A172 (cell line): Measurements from ENCODE around the gene PLXNA2. TPM values are rescaled to one million over a fixed set of nuclear protein-coding genes. Genes with fewer than 3 reads are reported as not detected.

Source experiments
- DNase-seq: peaks from one replicate; pipeline ENCODE4 v3.0.0-alpha.2; 2015; ENCODE audit warnings: low spot score
- total RNA-seq: library from RNA; depleted of rRNA; stranded (reverse); fragments of >200 nt; shearing (Covaris generic); gene quantifications from 2 replicates; pipeline ENCODE4 v1.2.3, GENCODE V29; 2014

The PLXNA2 gene
- total RNA-seq, 1 experiment from 2014 or later, result 15.8 TPM

DNA sequence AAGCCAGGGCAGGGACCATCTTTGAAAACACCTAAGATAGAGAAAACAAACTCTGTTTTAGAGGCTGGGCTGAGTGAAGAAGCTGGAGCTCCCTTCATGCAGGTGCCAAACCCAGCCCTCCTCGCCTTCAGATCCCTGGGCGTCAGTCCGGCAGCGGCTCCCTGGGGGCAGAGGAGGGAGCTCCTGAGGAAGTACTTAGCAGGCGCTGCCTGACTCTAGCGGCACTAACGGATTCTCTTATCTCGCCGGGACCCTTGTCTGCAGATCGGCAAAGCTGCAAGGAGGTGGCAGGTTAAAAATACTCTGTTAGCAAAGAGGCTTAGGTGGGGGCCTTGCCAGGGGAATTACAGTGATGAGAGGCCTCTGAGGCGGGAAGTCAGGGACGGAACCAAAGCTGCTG lies 79.6 kb downstream of the PLXNA2 start:
- DNase-seq, result no peak

DNA sequence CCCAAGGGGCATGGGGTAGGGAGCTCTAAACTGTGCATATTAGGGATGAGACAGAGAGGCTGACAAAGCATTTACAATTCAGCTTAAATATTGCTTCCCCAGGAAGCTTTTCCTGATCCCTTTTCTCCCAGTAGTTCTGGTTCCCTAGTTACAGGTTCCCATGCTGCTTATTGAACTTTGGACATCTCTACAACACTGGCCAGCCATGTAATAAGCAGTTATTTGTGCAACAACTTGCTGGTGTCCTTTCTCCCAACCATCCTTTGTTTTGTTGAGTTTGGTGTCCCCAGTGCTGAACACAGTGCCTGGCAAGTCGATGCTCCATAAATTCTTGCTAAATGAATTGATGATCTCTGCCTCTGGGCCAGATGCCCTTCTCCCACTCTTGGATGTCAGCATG lies 80.6 kb downstream of the PLXNA2 start:
- no peak for DNase-seq

DNA sequence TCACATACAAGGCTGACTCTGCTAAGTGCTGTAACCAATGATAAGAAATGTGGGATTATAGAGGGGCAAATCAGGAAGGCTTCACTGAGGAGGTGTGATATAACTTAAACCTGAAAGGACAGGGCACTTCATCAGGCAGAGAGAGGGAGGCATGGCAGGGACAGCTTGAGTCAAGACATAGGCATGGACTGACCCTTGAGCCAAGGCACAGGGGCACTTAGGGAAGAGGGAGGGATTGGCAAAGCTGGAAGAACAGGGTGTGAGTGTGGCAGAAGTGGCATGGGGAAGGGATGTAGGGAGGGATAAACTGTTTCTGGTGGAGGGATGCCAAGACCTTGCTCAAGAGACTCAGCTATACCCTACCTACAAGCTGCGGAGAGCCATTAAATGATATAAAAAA lies 81.3 kb downstream of the PLXNA2 start:
- no peak for DNase-seq

DNA sequence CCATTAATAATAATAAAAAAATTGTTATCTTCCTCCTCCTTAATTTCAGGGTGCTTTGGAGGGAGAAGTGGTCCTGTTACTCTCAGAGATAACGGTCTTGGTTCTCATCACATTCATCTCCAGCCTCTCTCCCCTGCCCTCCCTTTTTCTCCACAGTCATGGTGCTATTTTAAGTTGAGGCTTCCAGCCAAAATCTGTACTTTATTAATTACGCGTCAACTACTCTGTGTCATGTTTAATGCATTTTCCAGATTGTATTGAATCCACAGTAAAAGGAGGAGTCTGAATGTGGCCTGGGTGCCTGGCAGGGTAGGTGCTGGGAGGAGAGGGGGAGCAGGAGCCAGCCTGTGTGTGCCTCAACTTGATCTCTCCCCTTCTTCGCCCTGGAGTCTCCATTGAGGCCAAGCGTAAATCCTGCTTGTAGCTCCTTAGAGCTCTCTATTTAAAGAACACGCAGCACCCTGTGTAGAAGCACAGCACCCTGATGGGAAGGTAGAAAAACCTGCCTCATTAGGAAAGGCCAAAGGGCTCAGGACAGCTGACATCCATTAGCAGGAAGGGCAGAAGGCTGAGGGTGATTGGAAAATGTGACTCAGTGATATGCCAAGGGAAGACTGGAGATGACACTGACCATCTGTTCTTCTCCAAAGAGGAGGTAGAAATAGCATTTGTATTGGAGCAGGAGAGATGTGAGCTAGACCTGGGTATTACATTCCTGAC lies 82.4 kb downstream of the PLXNA2 start:
- DNase-seq, result peak; percentile 58

DNA sequence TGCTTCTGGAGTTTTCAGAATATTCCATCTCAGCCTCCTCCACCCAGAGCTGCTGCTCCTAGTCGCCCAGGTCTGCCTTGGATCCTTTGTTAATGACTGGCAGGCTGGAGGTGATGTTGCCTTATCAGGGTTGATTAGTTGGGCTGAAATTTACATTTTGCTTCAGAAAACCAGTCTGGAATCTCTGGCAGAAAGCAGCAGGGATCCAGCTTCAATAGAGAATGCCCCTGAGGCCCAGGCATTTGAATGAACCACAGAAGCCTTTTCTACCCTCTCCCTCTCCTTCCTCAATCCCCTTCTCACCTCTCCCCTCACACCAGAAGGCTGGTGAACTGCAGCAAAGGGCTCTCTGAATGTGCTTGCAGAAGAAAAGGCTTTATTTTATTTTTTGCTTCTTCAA lies 83.2 kb downstream of the PLXNA2 start:
- no peak for DNase-seq

DNA sequence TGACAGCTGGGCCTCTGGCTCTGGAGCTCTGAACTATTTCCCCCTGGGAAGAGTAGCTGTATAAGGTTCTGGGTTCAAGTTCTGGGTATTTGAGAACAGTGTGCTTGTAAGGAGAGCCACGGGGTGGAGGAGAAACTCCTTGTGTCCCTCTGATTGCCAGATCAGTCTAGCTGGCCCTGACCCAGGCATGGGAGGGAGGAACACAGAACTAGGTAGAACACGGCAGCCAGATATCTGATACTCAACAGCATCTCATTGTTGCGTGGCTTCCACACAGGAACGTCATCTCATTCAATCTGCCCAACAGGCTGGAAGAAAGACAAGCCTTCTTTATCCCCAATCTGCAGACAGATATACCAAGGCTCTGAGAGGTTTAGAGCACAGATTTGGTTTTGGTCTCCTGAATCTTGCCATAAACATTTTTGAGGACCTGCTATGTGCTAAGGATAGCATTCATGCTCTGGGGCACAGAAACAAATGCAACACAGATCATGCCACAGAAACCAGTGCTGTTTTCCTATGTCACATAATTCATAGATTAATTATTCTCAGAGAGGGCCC lies 83.8 kb downstream of the PLXNA2 start:
- DNase-seq, result no peak

DNA sequence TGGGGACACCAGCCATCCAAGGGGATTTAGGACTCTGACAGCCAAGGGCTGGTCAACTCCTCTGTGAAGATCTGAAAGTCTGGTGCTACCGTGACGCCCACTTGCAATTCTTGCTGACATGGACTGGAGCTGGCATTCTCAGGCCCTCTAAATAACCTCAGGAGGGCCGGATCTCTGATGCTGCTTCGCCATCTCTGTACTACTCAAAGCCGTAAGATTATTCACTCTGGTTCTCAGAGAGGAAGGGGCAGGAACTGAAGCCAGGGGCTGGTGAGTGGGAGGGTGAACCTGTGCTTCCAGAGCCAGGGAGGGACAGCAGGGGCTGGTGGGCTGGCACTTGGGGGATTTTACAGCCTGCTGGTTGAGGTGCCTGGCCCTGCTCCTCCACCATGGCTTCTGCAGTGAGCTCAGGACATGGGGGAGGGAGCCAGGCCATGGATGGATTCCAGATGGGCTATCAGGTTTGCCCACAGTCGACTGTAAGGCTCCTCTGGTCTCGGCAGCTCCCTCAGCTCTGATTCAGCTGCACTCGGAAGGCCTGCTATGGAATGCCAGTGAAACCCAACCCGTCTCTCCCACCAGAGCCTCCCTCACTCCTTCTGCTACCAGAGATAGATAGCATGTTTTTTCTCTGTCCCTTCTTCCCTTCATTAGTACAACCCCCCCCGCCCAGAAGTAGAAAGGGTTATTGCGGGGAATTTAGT lies 84.5 kb downstream of the PLXNA2 start:
- peak; percentile 39 for DNase-seq

DNA sequence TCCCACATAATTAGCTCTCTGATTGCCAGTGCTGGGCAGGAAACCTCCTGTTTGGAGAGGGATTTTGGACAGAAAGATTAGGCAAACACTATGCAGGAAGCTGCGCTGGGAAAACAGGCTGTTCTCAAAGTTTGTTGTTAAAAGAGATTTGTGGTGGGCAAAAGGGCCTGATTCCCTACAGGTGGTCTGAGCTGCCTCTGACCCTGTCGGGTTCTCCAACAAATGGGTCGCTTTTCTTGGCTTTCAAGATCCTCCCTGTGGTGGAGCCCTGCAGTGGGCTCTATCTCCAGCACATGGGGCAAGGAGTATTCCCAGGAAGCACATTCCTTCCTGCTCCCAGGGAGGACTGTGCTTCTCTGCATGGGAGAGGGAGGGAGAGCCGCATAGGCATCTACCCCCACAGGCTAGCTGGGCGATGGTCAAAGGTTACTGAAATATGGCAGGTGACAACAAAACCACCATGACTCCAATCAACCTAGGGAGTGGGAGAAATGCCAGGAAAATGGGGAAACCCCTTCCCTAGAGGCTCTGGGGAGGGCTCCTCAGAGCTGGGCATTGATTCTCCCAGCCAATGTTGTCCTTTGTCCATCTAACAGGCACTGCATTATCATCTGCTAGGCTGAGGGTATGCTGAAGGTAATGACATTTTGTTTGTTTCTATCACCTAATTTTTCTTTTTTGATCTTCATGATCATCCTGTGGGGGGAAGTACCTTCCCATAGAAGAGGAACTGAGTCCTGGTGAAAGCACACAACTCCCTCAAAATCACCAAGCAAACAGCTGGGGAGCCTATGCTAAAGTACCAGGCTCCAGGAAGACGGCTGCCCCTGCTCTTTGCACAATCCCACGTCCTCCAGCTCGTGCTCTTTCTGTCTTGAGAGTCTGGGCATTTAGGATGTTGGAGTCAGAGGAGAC lies 85.3 kb downstream of the PLXNA2 start:
- DNase-seq, result peak; percentile 46

DNA sequence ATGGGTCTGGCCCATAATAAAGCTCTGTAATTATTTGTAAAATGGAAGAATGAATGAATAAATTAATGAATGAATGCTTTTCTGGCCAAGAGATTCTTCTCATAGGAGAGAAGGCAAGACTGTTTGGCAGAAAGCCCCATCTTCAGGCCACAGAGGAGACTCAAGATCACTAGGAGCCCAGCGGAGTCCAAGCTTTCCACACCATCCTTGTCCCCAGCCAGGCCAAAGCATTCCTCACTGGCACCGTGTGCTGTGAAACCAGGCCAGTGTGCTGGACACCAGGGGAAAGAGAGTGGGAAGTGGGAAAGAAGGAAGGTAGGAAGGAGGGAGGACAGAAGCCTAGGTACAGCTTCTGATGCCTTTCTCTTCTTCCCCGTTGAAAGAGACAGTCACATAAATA lies 86.4 kb downstream of the PLXNA2 start:
- no peak for DNase-seq

DNA sequence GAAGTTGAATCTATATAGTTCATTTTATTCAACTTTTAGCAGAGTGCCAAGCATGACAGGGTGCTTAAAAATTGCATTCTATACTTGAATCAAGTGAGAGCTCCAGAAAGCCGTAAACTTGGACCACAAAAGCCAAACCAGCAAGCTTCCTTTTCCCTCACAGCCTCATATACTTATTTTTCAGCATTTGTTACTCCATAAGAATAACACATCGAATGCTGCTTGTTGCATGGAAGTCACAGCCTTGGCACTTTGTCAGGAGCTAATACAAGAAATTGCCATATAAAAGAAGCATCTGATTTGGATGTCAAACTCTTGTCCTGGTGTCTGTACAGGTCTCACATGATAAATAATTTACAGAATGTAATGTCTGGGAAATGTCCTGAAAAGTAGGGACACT lies 87.4 kb downstream of the PLXNA2 start:
- no peak for DNase-seq

DNA sequence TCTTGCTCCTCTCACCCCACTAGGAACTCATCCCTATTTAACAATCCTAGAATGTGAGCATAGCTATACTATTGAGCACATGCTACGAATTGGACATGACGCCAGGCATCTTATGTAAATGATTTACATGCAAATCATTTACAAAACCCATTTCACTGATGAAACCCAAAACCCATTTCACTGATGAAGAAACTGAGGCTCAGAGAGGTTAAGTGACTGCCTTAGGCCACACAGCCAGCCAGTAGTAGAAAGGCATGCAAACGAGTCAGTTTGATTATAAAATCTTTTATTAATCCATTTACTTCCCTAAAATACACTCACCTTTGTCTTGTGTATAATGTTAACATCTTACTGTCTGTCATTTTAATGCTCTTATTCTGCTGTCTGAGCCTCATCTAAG lies 87.9 kb downstream of the PLXNA2 start:
- DNase-seq, result no peak

DNA sequence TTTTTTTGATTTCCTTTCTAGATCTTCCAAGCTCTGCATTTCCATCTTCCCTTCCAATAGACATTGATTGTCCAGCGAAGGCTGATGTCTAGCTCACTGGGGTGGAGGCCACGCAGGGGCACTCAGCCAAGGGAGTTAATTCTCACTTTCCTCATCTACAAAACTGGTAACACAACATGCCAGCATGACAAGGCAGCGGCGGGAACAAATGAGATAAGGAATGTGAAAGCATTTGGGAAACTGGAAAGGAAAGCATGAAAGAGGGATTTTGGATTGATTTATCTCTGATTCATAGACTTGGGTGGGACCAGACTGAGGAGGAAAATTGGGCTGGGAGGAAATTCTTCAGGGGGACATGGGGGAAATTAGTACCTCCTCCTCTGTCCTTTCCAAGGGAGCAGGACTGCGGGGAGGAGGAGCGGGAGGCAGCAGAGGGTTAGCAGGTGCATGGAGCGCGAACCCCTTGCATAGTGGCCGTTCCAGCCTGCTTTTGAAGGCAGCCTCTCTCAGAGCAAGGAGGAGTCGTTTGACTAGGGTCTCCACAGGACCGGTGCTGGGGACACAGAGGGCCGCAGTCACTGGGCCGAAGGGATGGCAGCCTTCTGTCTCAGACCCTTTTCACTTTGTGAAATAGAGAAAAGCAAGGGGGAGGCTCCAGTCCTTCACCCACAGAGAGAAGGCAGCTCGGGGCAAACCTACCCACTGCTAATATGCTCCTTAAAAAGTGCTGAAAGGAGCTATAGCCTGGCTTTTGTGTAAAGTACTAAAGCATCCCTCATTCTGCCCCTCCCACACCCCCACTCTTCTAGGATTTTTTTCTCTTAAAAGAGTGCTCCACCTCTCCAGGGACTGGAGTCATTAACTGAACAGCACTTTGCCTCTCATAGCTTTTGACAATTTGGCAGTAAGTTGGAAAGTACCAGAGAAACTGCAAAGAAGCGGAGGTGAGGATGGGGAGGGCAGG lies 89.2 kb downstream of the PLXNA2 start:
- DNase-seq, result no peak

DNA sequence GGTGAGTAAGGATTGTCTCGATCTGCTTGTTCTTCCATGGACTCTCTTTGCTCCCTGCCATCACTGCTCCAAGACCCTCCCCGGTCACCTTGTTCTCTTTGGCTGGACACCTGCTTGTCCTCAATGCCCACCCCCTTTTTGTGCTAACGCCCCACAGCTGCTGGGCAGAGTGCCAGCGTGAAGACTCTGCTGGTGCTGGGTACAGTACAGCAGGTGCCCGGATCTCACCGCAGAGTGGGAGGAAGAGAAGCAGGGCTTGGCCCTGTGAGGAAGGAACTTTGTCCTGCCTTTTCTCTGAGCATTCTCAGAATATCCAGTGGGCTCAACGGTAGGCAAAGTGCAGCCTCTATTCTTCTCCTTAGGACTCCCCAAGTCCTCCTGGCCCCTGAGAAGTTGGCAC lies 90.1 kb downstream of the PLXNA2 start:
- no peak for DNase-seq

DNA sequence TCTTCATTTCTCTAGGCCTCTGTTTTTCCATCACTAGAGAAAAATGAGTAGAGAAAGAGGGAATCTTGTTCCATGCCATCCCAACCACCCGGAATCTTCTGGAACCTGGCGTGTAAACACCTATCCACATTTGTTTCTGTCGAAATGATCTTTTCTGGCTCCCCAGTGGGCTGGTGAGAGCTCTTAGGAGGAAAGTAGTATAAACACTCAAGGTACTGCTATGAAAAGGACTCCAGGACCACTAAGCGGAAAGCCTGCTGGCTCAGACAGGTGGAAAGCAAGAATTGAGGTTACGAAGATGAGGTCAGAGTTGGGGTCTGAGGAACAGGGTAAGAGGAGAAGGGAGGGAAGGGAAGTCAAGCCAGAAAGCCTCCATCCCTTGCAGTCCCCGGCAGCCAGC lies 90.8 kb downstream of the PLXNA2 start:
- no peak for DNase-seq

DNA sequence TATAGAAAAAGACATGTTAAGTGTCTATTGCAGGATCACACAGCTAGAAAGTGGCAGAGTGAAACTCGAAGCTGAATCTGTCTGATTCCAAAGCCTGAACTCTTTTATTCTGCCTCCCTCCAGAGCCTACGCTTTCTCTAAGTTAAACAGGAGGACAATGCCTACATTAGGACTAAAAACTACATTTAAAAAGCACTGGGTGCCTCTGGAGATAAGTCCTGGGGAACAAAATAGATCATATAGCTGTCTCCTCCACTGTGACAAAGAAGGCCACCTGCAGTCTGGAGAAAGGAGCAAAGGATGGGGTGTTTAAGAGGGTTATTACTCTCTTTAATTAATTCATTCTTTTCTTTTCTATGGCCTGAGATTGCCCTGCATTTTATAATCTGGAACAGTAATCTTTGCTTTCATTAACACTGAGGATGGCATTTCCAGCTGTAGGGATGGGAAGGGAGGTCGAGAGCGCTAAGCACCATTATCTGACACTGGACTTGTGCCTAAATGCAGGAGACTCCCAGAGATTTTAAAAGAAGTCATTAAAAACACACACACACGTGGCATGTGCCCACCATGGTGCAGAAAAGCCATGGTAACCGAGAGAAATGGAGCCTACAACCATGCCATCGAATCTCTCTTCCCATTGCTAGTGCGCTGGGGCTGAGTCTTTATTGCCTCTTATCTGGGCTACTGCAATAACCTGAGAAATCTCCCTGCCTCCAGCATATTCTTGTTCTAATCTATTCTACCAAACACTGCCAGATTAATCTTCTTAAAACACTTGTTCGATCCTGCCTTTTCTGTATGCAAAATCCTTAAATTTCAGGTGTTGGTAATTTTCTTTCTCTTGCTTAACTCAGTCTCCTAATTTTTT lies 92.2 kb downstream of the PLXNA2 start:
- DNase-seq, result no peak

DNA sequence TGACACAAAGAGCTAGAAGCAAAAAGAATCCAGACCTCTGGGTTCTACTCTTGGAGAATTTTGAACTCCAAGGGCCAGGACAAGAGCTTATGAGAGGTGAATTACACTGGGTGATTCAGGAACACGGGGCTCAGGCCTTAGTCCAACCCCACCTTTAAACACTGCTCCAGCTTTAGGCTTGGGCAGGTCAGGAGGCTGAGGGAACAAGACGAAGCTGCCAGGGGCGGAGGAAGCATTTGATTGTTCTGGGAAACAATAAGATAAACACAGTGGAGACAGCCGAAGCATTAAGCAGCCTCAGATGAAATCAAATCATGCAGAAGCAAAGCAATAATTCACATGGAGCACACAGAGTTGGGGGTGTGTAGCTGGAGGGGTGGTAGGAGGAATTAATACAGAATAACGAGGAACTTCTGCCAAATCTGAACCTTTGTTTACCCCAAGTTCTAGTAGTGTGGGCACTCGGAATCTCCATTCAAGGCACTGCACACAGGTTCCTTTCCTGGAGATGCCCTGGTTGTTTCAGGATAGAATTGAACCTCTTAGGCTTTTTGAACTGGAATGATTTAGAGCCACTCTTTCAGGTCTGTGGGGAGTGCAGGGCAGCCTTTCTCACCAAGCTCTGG lies 93.2 kb downstream of the PLXNA2 start:
- no peak for DNase-seq

DNA sequence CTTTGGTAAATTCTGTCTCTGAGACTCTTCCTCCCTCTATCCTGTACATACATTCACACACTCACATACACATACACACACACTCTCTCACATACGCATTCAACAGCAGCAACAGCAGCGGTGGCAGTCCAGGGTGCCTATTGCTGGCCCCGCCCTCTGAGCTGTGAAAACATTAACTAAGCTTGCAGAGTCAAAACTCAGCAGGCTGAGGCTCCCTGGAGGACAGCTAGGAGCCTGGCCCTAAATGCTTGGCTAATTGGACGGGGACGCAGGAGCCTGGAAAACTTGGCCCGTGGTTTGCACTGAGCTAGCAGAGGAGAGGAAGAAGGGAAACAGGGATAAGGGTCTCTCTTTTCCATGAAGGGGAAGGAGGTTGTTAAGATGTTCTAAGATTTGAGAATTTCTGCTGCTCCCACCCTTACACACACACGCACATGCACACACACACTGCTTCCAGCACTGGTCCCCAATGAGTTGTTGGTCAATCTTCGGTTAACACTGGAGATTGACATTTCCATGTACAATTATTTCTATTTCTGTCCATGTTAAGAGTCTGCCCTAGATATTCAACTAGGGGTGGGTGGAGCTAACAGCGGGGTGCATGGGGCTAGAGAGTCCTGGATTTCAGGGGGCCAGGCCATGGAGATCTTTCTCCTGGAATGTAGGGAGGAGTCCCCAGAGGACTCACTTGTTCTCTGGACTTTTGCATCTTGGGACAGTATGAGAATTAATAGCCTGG lies 94.2 kb downstream of the PLXNA2 start:
- no peak for DNase-seq

DNA sequence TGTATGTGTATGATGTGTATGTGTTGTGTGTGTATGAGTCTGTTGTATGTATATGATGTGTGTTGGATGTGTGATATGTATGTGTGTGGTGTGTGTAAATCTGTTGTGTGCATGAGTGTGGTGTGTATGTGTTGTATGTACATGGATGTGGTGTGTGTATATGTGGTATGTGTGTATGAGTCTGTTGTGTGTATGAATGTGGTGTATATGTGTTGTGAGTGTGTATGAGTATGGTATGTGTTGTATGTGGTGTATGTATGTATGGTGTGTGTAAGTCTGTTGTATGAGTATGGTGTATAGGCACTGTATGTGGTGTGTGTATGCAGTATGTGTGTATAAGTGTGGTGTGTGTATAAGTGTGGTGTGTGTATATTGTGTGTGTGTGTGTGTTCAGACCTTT lies 95.0 kb downstream of the PLXNA2 start:
- no peak for DNase-seq

DNA sequence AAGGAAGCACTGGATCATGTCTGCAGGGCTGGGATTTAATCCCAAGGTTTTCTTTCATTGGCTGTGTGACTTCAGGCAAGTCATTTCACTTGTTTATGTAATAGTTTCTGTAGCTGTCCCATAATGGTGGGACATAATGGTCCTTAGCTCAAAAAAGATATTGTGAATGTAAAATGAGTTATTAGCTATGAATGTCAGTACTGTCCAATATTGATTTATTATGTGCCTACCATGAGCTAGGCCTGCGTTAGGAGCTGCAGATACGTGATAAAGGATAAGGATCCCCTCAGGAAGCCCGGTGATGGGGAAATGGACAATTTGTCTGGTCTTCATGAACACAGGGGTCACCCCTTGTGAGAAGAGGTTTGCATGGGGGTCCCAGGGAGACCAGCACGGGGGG lies 95.8 kb downstream of the PLXNA2 start:
- DNase-seq, result no peak
